H1 (cell line): ENCODE results near the gene TRAPPC12. TPM values are rescaled to one million over a fixed set of nuclear protein-coding genes. Genes with fewer than 3 reads are reported as not detected.

Experiments used
- CTCF ChIA-PET: fragments of 300-600 bp; sonication (Branson Sonifier 250); formaldehyde crosslinking; loops from one replicate; lab custom pipeline; 2021; ENCODE audit not compliant: partially characterized antibody; lab: Charles Lee
- POLR2A ChIA-PET: fragments of 300-600 bp; sonication (Branson Sonifier 250); formaldehyde crosslinking; loops from one replicate; lab custom pipeline; 2021; ENCODE audit warnings: inconsistent platforms; ENCODE audit not compliant: partially characterized antibody; lab: Charles Lee
- DNase-seq, 2 experiments: peaks; one replicate each; pipeline versions ENCODE4 v3.0.0 to v3.0.0-alpha.2; 2010 to 2022; ENCODE audit warnings: low spot score in 2 of 2, low read depth in 1 of 2, mixed read lengths in 1 of 2
- FAIRE-seq: peaks from 2 replicates; lab custom pipeline; 2011; peaks lifted over from hg19 to GRCh38; lab: Jason Lieb, UNC
- H2AFZ ChIP-seq: 2 replicates; pipeline ENCODE4 v1.8.1; 2012; ENCODE audit warnings: low read length, inconsistent platforms
- H2AK5ac ChIP-seq: 2 replicates; pipeline ENCODE4 v1.6.1; 2013; ENCODE audit warnings: low read depth, low read length
- H2BK120ac ChIP-seq: replicated peaks from 2 replicates; pipeline ENCODE3; 2013; ENCODE audit warnings: low read depth, low read length, inconsistent platforms
- H2BK12ac ChIP-seq: 2 replicates; pipeline ENCODE4 v1.6.1; 2013; ENCODE audit warnings: low read depth, low read length
- H2BK15ac ChIP-seq: 2 replicates; pipeline ENCODE4 v1.6.1; 2013; ENCODE audit warnings: low read length
- H2BK20ac ChIP-seq: 2 replicates; pipeline ENCODE4 v1.6.1; 2013; ENCODE audit warnings: low read length
- H2BK5ac ChIP-seq: 2 replicates; pipeline ENCODE4 v1.6.1; 2013; ENCODE audit warnings: low read depth, low read length
- H3K14ac ChIP-seq: 2 replicates; pipeline ENCODE4 v1.6.1; 2013; ENCODE audit warnings: inconsistent platforms; ENCODE audit not compliant: insufficient read length
- H3K18ac ChIP-seq: 2 replicates; pipeline ENCODE4 v1.6.1; 2013; ENCODE audit warnings: low read length; ENCODE audit errors: extremely low read depth
- H3K23ac ChIP-seq: 2 replicates; pipeline ENCODE4 v1.6.1; 2013; ENCODE audit warnings: inconsistent platforms; ENCODE audit not compliant: insufficient read length
- H3K23me2 ChIP-seq: 2 replicates; pipeline ENCODE4 v1.6.1; 2013; ENCODE audit warnings: low read depth, low read length
- H3K27ac ChIP-seq: 2 replicates; pipeline ENCODE4 v1.6.1; 2011; ENCODE audit warnings: low read depth, low read length, inconsistent platforms
- H3K27me3 ChIP-seq, 4 experiments: replicated peaks in 1 of 4; 1 replicate in 1 of 4; 2 replicates in 3 of 4; pipeline versions ENCODE4 v1.6.1 to v1.8.1; 2011 to 2013; ENCODE audit warnings: low read length in 3 of 4, mild to moderate bottlenecking in 3 of 4, inconsistent platforms in 2 of 4, mixed read lengths in 2 of 4, moderate library complexity in 1 of 4; ENCODE audit not compliant: control insufficient read depth in 3 of 4, insufficient read depth in 3 of 4; ENCODE audit errors: extremely low read depth in 1 of 4
- H3K36me3 ChIP-seq, 4 experiments: 2 replicates each; pipeline versions ENCODE4 v1.6.1 to v1.8.1; 2011 to 2013; ENCODE audit warnings: mild to moderate bottlenecking in 4 of 4, low read length in 3 of 4, moderate library complexity in 2 of 4, control low read depth in 1 of 4, inconsistent platforms in 1 of 4; ENCODE audit not compliant: insufficient read depth in 4 of 4, control insufficient read depth in 2 of 4
- H3K4ac ChIP-seq: replicated peaks from 2 replicates; pipeline ENCODE3; 2013; ENCODE audit warnings: low read length, low read depth, mixed read lengths, inconsistent platforms; ENCODE audit not compliant: insufficient read length
- H3K4me1 ChIP-seq, 4 experiments: replicated peaks in 1 of 4; 1 replicate in 1 of 4; 2 replicates in 3 of 4; pipeline versions ENCODE4 v1.6.1 to v1.8.1; 2011 to 2013; ENCODE audit warnings: low read length in 3 of 4, inconsistent platforms in 2 of 4, mixed read lengths in 1 of 4; ENCODE audit not compliant: insufficient read depth in 4 of 4, control insufficient read depth in 3 of 4
- H3K4me2 ChIP-seq, 2 experiments: 2 replicates each; pipeline versions ENCODE4 v1.6.1 to v1.8.1; 2011 to 2013; ENCODE audit warnings: low read depth in 2 of 2, low read length in 2 of 2, control low read depth in 1 of 2, inconsistent platforms in 1 of 2, mild to moderate bottlenecking in 1 of 2; ENCODE audit not compliant: insufficient read depth in 1 of 2
- H3K4me3 ChIP-seq, 4 experiments: fragments of 200-600, 300-600 bp in 1 of 4; sonication (generic), shearing (Covaris generic), sonication (Bioruptor Twin) in 1 of 4; 2 replicates each; pipeline versions ENCODE4 v1.5.1 to v1.8.1; 2011 to 2016; ENCODE audit warnings: low read length in 4 of 4, low read depth in 3 of 4, control low read depth in 2 of 4, inconsistent platforms in 2 of 4, mild to moderate bottlenecking in 2 of 4, mixed read lengths in 1 of 4, moderate library complexity in 1 of 4; ENCODE audit not compliant: insufficient read depth in 2 of 4; ENCODE audit errors: extremely low read depth in 1 of 4
- H3K56ac ChIP-seq: replicated peaks from 2 replicates; pipeline ENCODE3; 2013; ENCODE audit warnings: low read depth, mild to moderate bottlenecking, mixed read lengths, low read length, inconsistent platforms; ENCODE audit not compliant: insufficient read length
- H3K79me1 ChIP-seq: 2 replicates; pipeline ENCODE4 v1.6.1; 2013; ENCODE audit warnings: low read depth, low read length, control low read depth
- H3K79me2 ChIP-seq, 2 experiments: 2 replicates each; pipeline versions ENCODE4 v1.6.1 to v1.8.1; 2012 to 2013; ENCODE audit warnings: low read length in 2 of 2, mild to moderate bottlenecking in 2 of 2, inconsistent platforms in 1 of 2; ENCODE audit not compliant: insufficient read depth in 2 of 2, control insufficient read depth in 1 of 2
- H3K9ac ChIP-seq, 4 experiments: replicated peaks in 1 of 4; 1 replicate in 1 of 4; 2 replicates in 3 of 4; pipeline versions ENCODE4 v1.6.1 to v1.8.1; 2011 to 2013; ENCODE audit warnings: low read depth in 3 of 4, low read length in 3 of 4, control low read depth in 2 of 4, mild to moderate bottlenecking in 2 of 4, moderate library complexity in 2 of 4, inconsistent platforms in 1 of 4; ENCODE audit errors: extremely low read depth in 1 of 4
- H3K9me3 ChIP-seq, 2 experiments: 2 replicates each; pipeline versions ENCODE4 v1.6.1 to v1.8.1; 2012 to 2013; ENCODE audit warnings: mild to moderate bottlenecking in 2 of 2, moderate library complexity in 2 of 2, control low read depth in 1 of 2, inconsistent platforms in 1 of 2, low read depth in 1 of 2, low read length in 1 of 2, mixed read lengths in 1 of 2; ENCODE audit not compliant: insufficient read depth in 2 of 2
- H4K20me1 ChIP-seq, 2 experiments: replicated peaks in 1 of 2; 2 replicates each; pipeline versions ENCODE3 to v1.8.1; 2011 to 2013; ENCODE audit warnings: inconsistent platforms in 2 of 2, low read length in 2 of 2, mild to moderate bottlenecking in 1 of 2; ENCODE audit not compliant: insufficient read depth in 2 of 2, control insufficient read depth in 1 of 2
- H4K5ac ChIP-seq: 2 replicates; pipeline ENCODE4 v1.6.1; 2013; ENCODE audit warnings: low read length, low read depth, mixed read lengths, inconsistent platforms; ENCODE audit not compliant: insufficient read length
- H4K8ac ChIP-seq: 2 replicates; pipeline ENCODE4 v1.8.0; 2013; ENCODE audit warnings: mild to moderate bottlenecking, moderate library complexity, low read length, inconsistent platforms; ENCODE audit not compliant: insufficient read depth; ENCODE audit errors: extremely low read depth
- H4K91ac ChIP-seq: replicated peaks from 2 replicates; pipeline ENCODE3; 2013; ENCODE audit warnings: low read length, mixed read lengths, inconsistent platforms; ENCODE audit not compliant: insufficient read length
- BACH1 ChIP-seq: IDR thresholded peaks from 2 replicates; pipeline ENCODE4 v1.6.1; 2012; ENCODE audit warnings: low read length, improper control_type of control experiment
- CHD1 ChIP-seq: IDR thresholded peaks from 2 replicates; pipeline ENCODE4 v1.6.1; 2012; ENCODE audit warnings: low read depth, low read length, improper control_type of control experiment
- CHD2 ChIP-seq: IDR thresholded peaks from 2 replicates; pipeline ENCODE4 v1.6.1; 2012; ENCODE audit warnings: low read length, improper control_type of control experiment
- FOSL1 ChIP-seq: IDR thresholded peaks from 2 replicates; pipeline ENCODE4 v1.6.1; 2011; ENCODE audit warnings: mild to moderate bottlenecking, low read depth, low read length, moderate library complexity; ENCODE audit not compliant: insufficient read depth
- HDAC2 ChIP-seq, 2 experiments: fragments of 300-600 bp in 1 of 2; sonication (generic) in 1 of 2; IDR thresholded peaks; 2 replicates each; pipeline ENCODE4 v1.6.1; 2011 to 2012; ENCODE audit warnings: low read depth in 2 of 2, low read length in 2 of 2, mild to moderate bottlenecking in 2 of 2, moderate library complexity in 2 of 2, borderline replicate concordance in 1 of 2, inconsistent platforms in 1 of 2
- KDM5A ChIP-seq: fragments of 200-600 bp; IDR thresholded peaks from 2 replicates; pipeline ENCODE4 v1.7.1; 2012; ENCODE audit warnings: mild to moderate bottlenecking, low read length, inconsistent platforms, mixed read lengths
- RFX5 ChIP-seq: IDR thresholded peaks from 2 replicates; pipeline ENCODE4 v1.6.1; 2011; ENCODE audit warnings: low read depth, low read length, improper control_type of control experiment, borderline replicate concordance
- SIN3A ChIP-seq, 2 experiments: IDR thresholded peaks in 1 of 2; conservative IDR thresholded peaks in 1 of 2; 2 replicates each; pipeline ENCODE4 v1.6.1; 2011 to 2012; ENCODE audit warnings: low read length in 2 of 2, improper control_type of control experiment in 1 of 2, low read depth in 1 of 2, mild to moderate bottlenecking in 1 of 2
- SRF ChIP-seq: IDR thresholded peaks from 2 replicates; pipeline ENCODE4 v1.6.1; 2011; ENCODE audit warnings: mild to moderate bottlenecking, low read depth, low read length, moderate library complexity
- TAF1 ChIP-seq: IDR thresholded peaks from 2 replicates; pipeline ENCODE4 v1.6.1; 2011; ENCODE audit warnings: mild to moderate bottlenecking, low read depth, low read length
- YY1 ChIP-seq: IDR thresholded peaks from 2 replicates; pipeline ENCODE4 v1.6.1; 2011; ENCODE audit warnings: low read depth, mild to moderate bottlenecking, low read length
- WGBS, 2 experiments: shearing (Covaris generic) in 1 of 2; methylation state at CpG; one replicate each; pipeline versions ENCODE4 v1.1.6 to v1.1.7; 2013 to 2015; ENCODE audit warnings: low lambda C conversion rate in 2 of 2, mixed read lengths in 2 of 2, inconsistent platforms in 1 of 2, low coverage in 1 of 2, missing lambda C conversion rate in 1 of 2; ENCODE audit not compliant: insufficient replicate concordance in 2 of 2, insufficient coverage in 1 of 2, insufficient read length in 1 of 2; ENCODE audit errors: extremely low coverage in 1 of 2, missing lambda C conversion rate in 1 of 2; 5-methylcytosine and 5-hydroxymethylcytosine counted together
- polyA plus RNA-seq, 7 experiments: library from polyadenylated mRNA; depleted of rRNA in 3 of 7; stranded (reverse) in 5 of 7; unstranded in 2 of 7; fragments of >200 nt in 5 of 7; fragments of 200-250 nt in 2 of 7; gene quantifications; 1 replicate in 5 of 7; 2 replicates in 1 of 7; 4 replicates in 1 of 7; pipeline versions ENCODE4 v1.2.1 to v1.2.3, GENCODE V29; 2011 to 2013; ENCODE audit warnings: missing spikeins in 2 of 7, mixed read lengths in 2 of 7
- total RNA-seq: library from RNA; stranded (reverse); fragmentation: NEBNext Ultra II Directional; extraction: Animal tissue kit (Norgen Biotek cat#: 25700); gene quantifications from 2 replicates; pipeline ENCODE4 v1.2.1, GENCODE V29; 2021

Gene TRAPPC12
- total and polyA plus RNA-seq, 2 of the 8 experiments (the other 6 are each of a cell fraction or from before 2014, with no cell fraction given), result 35.0 to 67.3 TPM

- Histone ChIP-seq H3K23ac (no peak overlapping the region), H3K9ac (no peak overlapping the region), H3K4ac (no peak overlapping the region), H2BK20ac (no peak overlapping the region), H3K23me2 (no peaks in the 10 kb centered on the region), H3K9me3 (no peaks in the 10 kb centered on the region), H4K91ac (no peak overlapping the region), H3K79me2 (no peaks in the 10 kb centered on the region), H4K20me1 (peaks cover 0 to 4% of the 10 kb centered on the region in 2 experiments), H2AK5ac (no peak overlapping the region), H3K4me1 (peaks cover 5 to 10% (median 9%) of the 10 kb centered on the region in 4 experiments), H3K4me2 (no peak overlapping the region), H3K18ac (no peak overlapping the region), H2BK5ac (no peak overlapping the region), H3K27me3 (no peaks in the 10 kb centered on the region), H2BK15ac (no peak overlapping the region), H2BK120ac (no peak overlapping the region), H3K36me3 (peaks cover 0 to 7% (median 2%) of the 10 kb centered on the region in 4 experiments; a peak in 1 of 8 replicates), H3K14ac (no peak overlapping the region), H2BK12ac (no peak overlapping the region), H3K27ac (no peak overlapping the region), H3K56ac (no peak overlapping the region), H2AFZ (no peak overlapping the region), H3K4me3 (no peak overlapping the region), H4K5ac (no peak overlapping the region), H3K79me1 (no peaks in the 10 kb centered on the region; the same call in 1 of the 2 replicates), H4K8ac (no peak overlapping the region)
- DNase-seq, result no peak
- no peak for FAIRE-seq
- WGBS, 2 experiments, result 92% methylated on average over 10 of the region's 10 CpGs; no CpG with 5 or more reads in 1 of the 2 experiments
- ChIA-PET POLR2A (interaction anchor here (1.3 to 1.5 kb wide), 2 partner anchors 8 to 10 kb away, joined by 3 read pairs; no protein-coding TSS in a partner anchor), CTCF (interaction anchor here (1.1 to 12.1 kb wide), 10 partner anchors 7 to 193 kb away, joined by 4 to 152 read pairs (median 6); no protein-coding TSS in a partner anchor)
- no peak for TF ChIP-seq YY1
- no peak for TF ChIP-seq CHD1
- no peak for TF ChIP-seq SIN3A (conservative IDR thresholded peaks at IDR 0.05 in 1 of 2, IDR thresholded peaks at IDR 0.05 in 1 of 2; ENCODE audit: low read depth in 1 of 2, low read length in 2 of 2)
- TF ChIP-seq RFX5, result no peak
- TF ChIP-seq TAF1, result no peak
- no peak for TF ChIP-seq BACH1
- no peak for TF ChIP-seq FOSL1
- TF ChIP-seq KDM5A, result no peak
- no peak for TF ChIP-seq SRF
- TF ChIP-seq CHD2, result no peak
- TF ChIP-seq HDAC2 (IDR thresholded peaks at IDR 0.05; ENCODE audit: borderline replicate concordance in 1 of 2, low read depth in 2 of 2, low read length in 2 of 2), result no peak
Observed at GRCh38 chr2:3458396-3459184, 79.1 kb downstream of the TRAPPC12 start.
